Stomach (tissue), 9 donors: ENCODE results near the gene SEMA4D. TPM values are rescaled to one million over a fixed set of nuclear protein-coding genes. Genes with fewer than 3 reads are reported as not detected.
A peak's percentile ranks its signal among the peaks of the same experiment; 100 is the strongest.

Experiments used
- DNase-seq, 2 donors: peaks; one replicate each; pipeline versions ENCODE4 v3.0.0 to v3.0.0-alpha.2; 2013 to 2019
- H3K27ac ChIP-seq, 5 donors: fragments of 200-600 bp in 4 of 5; sonication (generic) in 4 of 5; one replicate each; pipeline ENCODE4 v1.5.1; 2013 to 2019; ENCODE audit warnings: mild to moderate bottlenecking in 1 of 5, moderate library complexity in 1 of 5
- H3K27me3 ChIP-seq, 3 donors: fragments of 200-600 bp; sonication (generic); one replicate each; pipeline ENCODE4 v1.5.1; 2017 to 2019; ENCODE audit warnings: mixed run types in 1 of 3
- H3K36me3 ChIP-seq, 4 donors: fragments of 200-600 bp; sonication (generic); 1 replicate in 3 of 4; 2 replicates in 1 of 4; pipeline ENCODE4 v1.5.1; 2016 to 2019
- H3K4me1 ChIP-seq, 4 donors: fragments of 200-600 bp; sonication (generic); one replicate each; pipeline ENCODE4 v1.5.1; 2016 to 2019
- H3K4me3 ChIP-seq, 4 donors: fragments of 200-600 bp; sonication (generic) in 3 of 4; one replicate each; pipeline ENCODE4 v1.5.1; 2016 to 2019; ENCODE audit warnings: mild to moderate bottlenecking in 1 of 4
- H3K9me3 ChIP-seq, 4 donors: fragments of 200-600 bp; sonication (generic); one replicate each; pipeline ENCODE4 v1.5.1; 2016 to 2019
- CTCF ChIP-seq, 7 experiments: fragments of 450-650 bp in 4 of 7; fragments of 200-600 bp in 3 of 7; sonication (generic) in 3 of 7; IDR thresholded peaks; one replicate each; pipeline ENCODE4 v1.5.1; 2016 to 2019; ENCODE audit warnings: antibody characterized with exemption in 7 of 7, control low read depth in 2 of 7, mild to moderate bottlenecking in 1 of 7
- EP300 ChIP-seq: sonication (generic); formaldehyde crosslinking; IDR thresholded peaks from one replicate; pipeline ENCODE4 v1.6.1; 2017; ENCODE audit warnings: antibody characterized with exemption
- POLR2A ChIP-seq, 4 donors: fragments of 450-650 bp; IDR thresholded peaks; one replicate each; pipeline ENCODE4 v1.6.1; 2016; ENCODE audit warnings: antibody characterized with exemption in 4 of 4, control low read depth in 2 of 4, mild to moderate bottlenecking in 1 of 4, moderate library complexity in 1 of 4
- POLR2AphosphoS5 ChIP-seq, 3 donors: sonication (generic); formaldehyde crosslinking; IDR thresholded peaks; one replicate each; pipeline ENCODE4 v1.6.1; 2016; ENCODE audit warnings: antibody characterized with exemption in 3 of 3
- WGBS, 5 donors: extraction: QIAGEN DNeasy Blood & Tissue Kit in 3 of 5; methylation state at CpG; one replicate each; pipeline versions ENCODE4 v1.1.5 to v1.1.7; 2013 to 2018; 5-methylcytosine and 5-hydroxymethylcytosine counted together
- intact Hi-C: fragments of 100-400 bp; cut with DNase I; formaldehyde crosslinking; loops from one replicate; pipeline ENCODE4 v1.15.1; 2023; ENCODE audit warnings: low total_unique reads
- polyA plus RNA-seq, 3 donors: library from polyadenylated mRNA; stranded (reverse); fragments of 200-250 nt; gene quantifications; one replicate each; pipeline ENCODE4 v1.2.3, GENCODE V29; 2013
- total RNA-seq, 5 donors: library from RNA; depleted of rRNA; stranded (reverse); fragments of >200 nt; gene quantifications; one replicate each; pipeline versions ENCODE4 v1.1.0 to v1.2.3, GENCODE V29; 2014 to 2016
- donor health status: healthy with polysubstance abuse.
- donor health status: Bipolar disorder and iron deficiency.
- donor health status: healthy.

The SEMA4D gene
- total and polyA plus RNA-seq, 8 donors, result 4.9 to 43.3 (median 12.5) TPM

GRCh38 chr9:89496645-89497256 lies 1.2 kb downstream of the SEMA4D start:
- Histone ChIP-seq H3K4me1 (peaks cover 34 to 72% (median 50%) of the 10 kb centered on the region in 4 donors), H3K9me3 (no peaks in the 10 kb centered on the region), H3K4me3 (peak overlapping the region; percentile 77 to 97 (median 88)), H3K36me3 (no peaks in the 10 kb centered on the region), H3K27me3 (no peaks in the 10 kb centered on the region), H3K27ac (peak overlapping the region; percentile 34 to 93 (median 85))
- 11 to 31% (median 18%) methylated on average over 14 of the region's 14 CpGs for WGBS, 5 donors
- peak in 1 of 2 donors; percentile 38 for DNase-seq
- intact Hi-C loops, result no loop called here
- no peak for TF ChIP-seq EP300
- no peak for TF ChIP-seq CTCF (IDR thresholded peaks at IDR 0.05)
- TF ChIP-seq POLR2A (IDR thresholded peaks at IDR 0.05), result no peak
- TF ChIP-seq POLR2AphosphoS5 (IDR thresholded peaks at IDR 0.05), result no peak

GRCh38 chr9:89495824-89496560 lies 1.9 kb downstream of the SEMA4D start:
- Histone ChIP-seq H3K27ac (peak overlapping the region; percentile 34 to 93 (median 85)), H3K27me3 (no peaks in the 10 kb centered on the region), H3K9me3 (no peaks in the 10 kb centered on the region), H3K36me3 (no peaks in the 10 kb centered on the region), H3K4me3 (peak overlapping the region; percentile 77 to 97 (median 88)), H3K4me1 (peaks cover 34 to 79% (median 52%) of the 10 kb centered on the region in 4 donors)
- 67 to 83% (median 75%) methylated on average over 12 of the region's 12 CpGs for WGBS, 5 donors
- no peak for TF ChIP-seq EP300
- no peak for TF ChIP-seq POLR2AphosphoS5 (IDR thresholded peaks at IDR 0.05)
- peak in 1 of 2 donors; percentile 24 for DNase-seq
- intact Hi-C loops, result no loop called here

- no peak overlapping the region for H3K4me3 ChIP-seq
- H3K4me1 ChIP-seq, result peaks cover 34 to 76% (median 56%) of the 10 kb centered on the region in 4 donors
- H3K9me3 ChIP-seq, result no peaks in the 10 kb centered on the region
- H3K27me3 ChIP-seq, result no peaks in the 10 kb centered on the region
- TF ChIP-seq EP300, result no peak
- TF ChIP-seq POLR2AphosphoS5 (IDR thresholded peaks at IDR 0.05), result no peak
- TF ChIP-seq CTCF (IDR thresholded peaks at IDR 0.05), result no peak
- TF ChIP-seq POLR2A (IDR thresholded peaks at IDR 0.05), result no peak
- no peaks in the 10 kb centered on the region for H3K36me3 ChIP-seq
- H3K27ac ChIP-seq, result peak overlapping the region in 1 of 5 donors; percentile 8
- intact Hi-C loops, result no loop called here
- DNase-seq, result peak in 1 of 2 donors; percentile 50
- WGBS, 5 donors, result 63 to 74% (median 67%) methylated on average over 5 of the region's 5 CpGs
Measured at GRCh38 chr9:89494199-89494598, 3.7 kb downstream of the SEMA4D start.

- DNase-seq, result no peak
- H3K9me3 ChIP-seq, result no peaks in the 10 kb centered on the region
- peaks cover 34 to 70% (median 56%) of the 10 kb centered on the region in 4 donors for H3K4me1 ChIP-seq
- no peak for TF ChIP-seq POLR2A (IDR thresholded peaks at IDR 0.05)
- TF ChIP-seq EP300, result no peak
- no peak for TF ChIP-seq CTCF (IDR thresholded peaks at IDR 0.05)
- no peak for TF ChIP-seq POLR2AphosphoS5 (IDR thresholded peaks at IDR 0.05)
- intact Hi-C loops, result no loop called here
- no peak overlapping the region for H3K4me3 ChIP-seq
- H3K27me3 ChIP-seq, result no peaks in the 10 kb centered on the region
- no peaks in the 10 kb centered on the region for H3K36me3 ChIP-seq
- H3K27ac ChIP-seq, result peak overlapping the region in 1 of 5 donors; percentile 16
- 79 to 87% (median 81%) methylated on average over 2 of the region's 2 CpGs for WGBS, 5 donors
Measured at GRCh38 chr9:89493671-89494070, 4.2 kb downstream of the SEMA4D start.
